HCT116 (cell line): Measurements from ENCODE around the gene PTX4.

Experiments
- ATF3 ChIP-seq: IDR thresholded peaks from 2 replicates; pipeline ENCODE4 v1.6.1; 2012
- CTCF ChIP-seq, 3 experiments: fragments of 200-600 bp in 1 of 3; sonication (generic) in 1 of 3; IDR thresholded peaks in 2 of 3; conservative IDR thresholded peaks in 1 of 3; 2 replicates each; pipeline ENCODE4 v1.5.1; 2012 to 2017; ENCODE audit warnings: low read depth in 2 of 3, low read length in 2 of 3, antibody characterized with exemption in 1 of 3, borderline replicate concordance in 1 of 3, control low read depth in 1 of 3, mild to moderate bottlenecking in 1 of 3, mixed read lengths in 1 of 3, mixed run types in 1 of 3, moderate library complexity in 1 of 3; ENCODE audit not compliant: insufficient read depth in 1 of 3
- EZH2 ChIP-seq: fragments of 200-600 bp; sonication (generic); IDR thresholded peaks from 2 replicates; pipeline ENCODE4 v1.6.1; 2017; ENCODE audit warnings: antibody characterized with exemption, mixed run types
- EZH2phosphoT487 ChIP-seq: fragments of 200-600 bp; IDR thresholded peaks from 2 replicates; pipeline ENCODE4 v1.6.1; 2018; ENCODE audit warnings: antibody characterized with exemption, borderline replicate concordance
- MAX ChIP-seq: IDR thresholded peaks from 2 replicates; pipeline ENCODE4 v1.6.1; 2012
- POLR2A ChIP-seq: IDR thresholded peaks from 2 replicates; pipeline ENCODE4 v1.7.0; 2011; ENCODE audit warnings: borderline replicate concordance; ENCODE audit not compliant: insufficient read depth, insufficient read length; ENCODE audit errors: extremely low read depth
- POLR2AphosphoS5 ChIP-seq: IDR thresholded peaks from 2 replicates; pipeline ENCODE4 v1.6.1; 2011; ENCODE audit warnings: mild to moderate bottlenecking, low read depth, low read length, moderate library complexity
- RAD21 ChIP-seq: IDR thresholded peaks from 2 replicates; pipeline ENCODE4 v1.6.1; 2012; ENCODE audit warnings: low read depth, mild to moderate bottlenecking
- REST ChIP-seq: IDR thresholded peaks from 2 replicates; pipeline ENCODE4 v1.6.1; 2012; ENCODE audit warnings: low read depth
- TCF7L2 ChIP-seq: IDR thresholded peaks from 2 replicates; pipeline ENCODE4 v1.7.0; 2011; ENCODE audit warnings: borderline replicate concordance, inconsistent platforms; ENCODE audit not compliant: insufficient read depth, insufficient read length; ENCODE audit errors: extremely low read depth
- YY1 ChIP-seq: IDR thresholded peaks from 2 replicates; pipeline ENCODE4 v1.6.1; 2011; ENCODE audit warnings: low read length, low read depth, moderate library complexity, mild to moderate bottlenecking; ENCODE audit not compliant: insufficient replicate concordance; ENCODE audit errors: extremely low read depth
- ZBTB33 ChIP-seq: IDR thresholded peaks from 2 replicates; pipeline ENCODE4 v1.6.1; 2011; ENCODE audit warnings: mild to moderate bottlenecking, low read length, moderate library complexity; ENCODE audit not compliant: insufficient replicate concordance; ENCODE audit errors: extremely low read depth
- ZFX ChIP-seq: fragments of 450-650 bp; IDR thresholded peaks from 2 replicates; pipeline ENCODE4 v1.6.1; 2017

- TF ChIP-seq CTCF (IDR thresholded peaks at IDR 0.05 in 2 of 3, conservative IDR thresholded peaks at IDR 0.05 in 1 of 3; ENCODE audit: borderline replicate concordance in 1 of 3, insufficient read depth in 1 of 3, low read depth in 2 of 3, low read length in 2 of 3) (no peak), EZH2phosphoT487 (no peak), YY1 (no peak), RAD21 (no peak), EZH2 (no peak), POLR2A (no peak), ZFX (no peak), REST (no peak), POLR2AphosphoS5 (no peak), MAX (no peak), ATF3 (no peak), ZBTB33 (no peak), TCF7L2 (no peak)
Measured at GRCh38 chr16:1474082-1474795, 14.5 kb downstream of the PTX4 start.
